ENCODE results near the gene REEP3. TPM values are rescaled to one million over a fixed set of nuclear protein-coding genes. Genes with fewer than 3 reads are reported as not detected.

Gene REEP3
- total and polyA plus RNA-seq, 2 experiments from 2014 or later: 69.9 to 72.1 TPM

DNA sequence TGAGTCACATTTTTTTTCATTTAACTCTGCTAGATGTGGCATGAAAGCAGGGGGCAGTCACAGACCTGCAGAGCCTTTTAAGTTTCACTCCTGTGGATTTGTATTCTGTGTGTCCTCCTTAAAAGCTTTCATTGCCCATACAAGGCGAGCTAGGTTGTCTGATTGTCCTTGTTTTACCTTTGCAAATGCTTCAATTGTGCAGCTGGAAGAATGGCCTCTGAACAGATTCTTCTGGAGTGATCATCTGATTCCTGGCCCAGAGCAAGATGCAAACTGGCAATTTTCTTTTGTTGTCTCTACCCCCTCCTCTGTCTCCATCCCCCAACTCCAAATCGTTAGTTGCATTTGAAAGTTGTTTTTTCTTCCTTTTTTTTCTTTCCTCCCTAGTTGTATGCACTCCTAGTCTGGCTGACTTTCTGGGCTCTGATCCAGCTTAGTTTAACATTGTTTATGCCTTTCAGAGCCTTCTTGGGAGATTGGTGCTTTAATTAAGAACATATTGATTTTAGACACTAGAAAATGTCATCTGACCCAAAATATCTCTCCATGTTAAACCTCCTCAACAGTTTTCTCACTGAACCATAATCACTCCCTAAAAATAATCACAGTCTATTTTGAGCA is 150.2 kb downstream of the REEP3 start:
- peak overlapping the region; percentile 74 for H3K4me2 ChIP-seq (ENCODE audit: unreplicated experiment)

GRCh38 chr10:63672491-63672890 is 151.3 kb downstream of the REEP3 start:
- Histone ChIP-seq H3K36me3 (ENCODE audit: low read depth) (no peaks in the 10 kb centered on the region), H3K4me3 (no peak overlapping the region), H3K9me3 (ENCODE audit: low read depth) (no peaks in the 10 kb centered on the region), H3K9me2 (ENCODE audit: insufficient read depth) (no peaks in the 10 kb centered on the region), H3K27ac (no peak overlapping the region), H3F3A (ENCODE audit: insufficient read depth) (peaks cover 36% of the 10 kb centered on the region), H3K27me3 (replicated peaks; ENCODE audit: insufficient read depth) (no peaks in the 10 kb centered on the region), H3K4me1 (ENCODE audit: insufficient read depth) (peaks cover 35% of the 10 kb centered on the region), H2AFZ (no peak overlapping the region), H3K79me2 (ENCODE audit: insufficient read depth) (no peaks in the 10 kb centered on the region), H3K9ac (no peak overlapping the region), H3K4me2 (ENCODE audit: unreplicated experiment) (no peak overlapping the region), H4K20me1 (ENCODE audit: insufficient read depth) (no peaks in the 10 kb centered on the region)
- DNase-seq: no peak
- 63 to 65% methylated on average over 3 of the region's 3 CpGs for WGBS, 2 experiments (ENCODE audit: low coverage in 1 of 2, low lambda C conversion rate in 2 of 2, missing lambda C conversion rate in 2 of 2)
- in situ Hi-C loops (cut with MboI): no loop called here
- TF ChIP-seq EZH2 (IDR thresholded peaks at IDR 0.05; ENCODE audit: insufficient read depth, poor library complexity, severe bottlenecking): no peak
- no peak for TF ChIP-seq EZH2phosphoT487 (IDR thresholded peaks at IDR 0.05; ENCODE audit: insufficient read depth, low read depth)

More for the DNA sequence above, 150.2 kb downstream of the REEP3 start:
- Histone ChIP-seq H3K9me3 (ENCODE audit: low read depth) (no peaks in the 10 kb centered on the region), H3K4me1 (ENCODE audit: insufficient read depth) (peaks cover 46% of the 10 kb centered on the region), H3F3A (ENCODE audit: insufficient read depth) (peaks cover 45% of the 10 kb centered on the region), H4K20me1 (ENCODE audit: insufficient read depth) (no peaks in the 10 kb centered on the region), H3K9me2 (ENCODE audit: insufficient read depth) (no peaks in the 10 kb centered on the region), H3K4me3 (0 out of 2 replicates have a peak overlapping the region, but pooled peaks have one; percentile 7), H3K27ac (no peak overlapping the region), H3K79me2 (ENCODE audit: insufficient read depth) (no peaks in the 10 kb centered on the region), H3K9ac (no peak overlapping the region), H3K36me3 (ENCODE audit: low read depth) (no peaks in the 10 kb centered on the region), H2AFZ (no peak overlapping the region), H3K27me3 (replicated peaks; ENCODE audit: insufficient read depth) (no peaks in the 10 kb centered on the region)
- WGBS, 2 experiments (ENCODE audit: low coverage in 1 of 2, low lambda C conversion rate in 2 of 2, missing lambda C conversion rate in 2 of 2): 23 to 24% methylated on average over 2 of the region's 2 CpGs
- peak; percentile 71 for DNase-seq
- in situ Hi-C loops (cut with MboI): no loop called here
- TF ChIP-seq EZH2phosphoT487 (IDR thresholded peaks at IDR 0.05; ENCODE audit: insufficient read depth, low read depth) (no peak), EZH2 (IDR thresholded peaks at IDR 0.05; ENCODE audit: insufficient read depth, poor library complexity, severe bottlenecking) (no peak)

GRCh38 chr10:63673246-63673645 is 152.0 kb downstream of the REEP3 start:
- Histone ChIP-seq H4K20me1 (ENCODE audit: insufficient read depth) (no peaks in the 10 kb centered on the region), H3K4me2 (ENCODE audit: unreplicated experiment) (no peak overlapping the region), H3K9me3 (ENCODE audit: low read depth) (no peaks in the 10 kb centered on the region), H3K36me3 (ENCODE audit: low read depth) (no peaks in the 10 kb centered on the region), H3K27ac (no peak overlapping the region), H2AFZ (no peak overlapping the region), H3F3A (ENCODE audit: insufficient read depth) (peaks cover 29% of the 10 kb centered on the region), H3K79me2 (ENCODE audit: insufficient read depth) (no peaks in the 10 kb centered on the region), H3K4me1 (ENCODE audit: insufficient read depth) (peaks cover 29% of the 10 kb centered on the region), H3K27me3 (replicated peaks; ENCODE audit: insufficient read depth) (no peaks in the 10 kb centered on the region), H3K9ac (no peak overlapping the region), H3K9me2 (ENCODE audit: insufficient read depth) (no peaks in the 10 kb centered on the region), H3K4me3 (no peak overlapping the region)
- TF ChIP-seq EZH2phosphoT487 (IDR thresholded peaks at IDR 0.05; ENCODE audit: insufficient read depth, low read depth): no peak
- TF ChIP-seq EZH2 (IDR thresholded peaks at IDR 0.05; ENCODE audit: insufficient read depth, poor library complexity, severe bottlenecking): no peak
- in situ Hi-C loops (cut with MboI): no loop called here
- 70% methylated on average over 7 of the region's 7 CpGs for WGBS, 2 experiments (ENCODE audit: low coverage in 1 of 2, low lambda C conversion rate in 2 of 2, missing lambda C conversion rate in 2 of 2)
- no peak for DNase-seq

- no peak for DNase-seq
- in situ Hi-C loops (cut with MboI): no loop called here
- Histone ChIP-seq H3K27me3 (replicated peaks; ENCODE audit: insufficient read depth) (no peaks in the 10 kb centered on the region), H3K27ac (no peak overlapping the region), H3K79me2 (ENCODE audit: insufficient read depth) (no peaks in the 10 kb centered on the region), H3K4me1 (ENCODE audit: insufficient read depth) (peaks cover 29% of the 10 kb centered on the region), H3K4me3 (no peak overlapping the region), H3K9me3 (ENCODE audit: low read depth) (no peaks in the 10 kb centered on the region), H3K9ac (no peak overlapping the region), H3F3A (ENCODE audit: insufficient read depth) (peaks cover 25% of the 10 kb centered on the region), H4K20me1 (ENCODE audit: insufficient read depth) (no peaks in the 10 kb centered on the region), H3K36me3 (ENCODE audit: low read depth) (no peaks in the 10 kb centered on the region), H3K9me2 (ENCODE audit: insufficient read depth) (no peaks in the 10 kb centered on the region), H3K4me2 (ENCODE audit: unreplicated experiment) (no peak overlapping the region), H2AFZ (no peak overlapping the region)
- no peak for TF ChIP-seq EZH2phosphoT487 (IDR thresholded peaks at IDR 0.05; ENCODE audit: insufficient read depth, low read depth)
- TF ChIP-seq EZH2 (IDR thresholded peaks at IDR 0.05; ENCODE audit: insufficient read depth, poor library complexity, severe bottlenecking): no peak
These were observed 152.6 kb downstream of the REEP3 start for GRCh38 chr10:63673846-63674245.

Small RNAs within 50 kb of the gene (small RNA-seq; reads per million reads assigned to genes)
- gene AC022022.1 (ENCODE audit: low read depth, low replicate concordance): not detected

Other genes starting within 250 kb of the REEP3 start
- gene JMJD1C, start 55.4 kb upstream of the REEP3 start, total RNA-seq (2014; rRNA removed; shearing (Covaris generic)): 74.3 and 76.5 TPM in 2 replicates
- gene JMJD1C, start 55.4 kb upstream of the REEP3 start, polyA plus RNA-seq (2016; fragmentation: Nextera tagmentation; extraction: Ambion mirVana): 30.3 and 34.6 TPM in 2 replicates